ENCODE data around the gene GAK. TPM values are rescaled to one million over a fixed set of nuclear protein-coding genes. Genes with fewer than 3 reads are reported as not detected.

Gene GAK
- total and polyA plus RNA-seq, 2 of the 13 experiments (the other 11 are each of a cell fraction or from before 2014, with no cell fraction given) = 17.5 to 44.3 TPM

GRCh38 chr4:830601-831482, 101.3 kb downstream of the GAK start:
- Histone ChIP-seq H4K20me1 (ENCODE audit: insufficient read depth, low read length) (peaks cover 7% of the 10 kb centered on the region; the same call in 1 of the 2 replicates), H3K36me3 (replicated peaks in 1 of 2; ENCODE audit: control insufficient read depth in 1 of 2, insufficient read depth in 2 of 2, low read length in 2 of 2) (no peaks in the 10 kb centered on the region), H2AFZ (ENCODE audit: low read length) (no peak overlapping the region), H3K27me3 (ENCODE audit: control insufficient read depth in 1 of 2, insufficient read depth in 2 of 2, low read length in 2 of 2) (peaks cover 38 to 88% of the 10 kb centered on the region in 2 experiments), H3K79me2 (ENCODE audit: insufficient read depth, low read length) (no peaks in the 10 kb centered on the region), H3K9ac (ENCODE audit: insufficient read depth, low read depth, low read length) (no peak overlapping the region), H3K4me3 (replicated peaks in 1 of 3; ENCODE audit: insufficient read depth in 1 of 3, low read depth in 2 of 3, low read length in 3 of 3) (no peak overlapping the region), H3K4me1 (ENCODE audit: insufficient read depth, low read length) (peaks cover 19% of the 10 kb centered on the region), H3K9me3 (ENCODE audit: low read length) (no peaks in the 10 kb centered on the region), H3K4me2 (ENCODE audit: low read depth, low read length) (no peak overlapping the region), H3K27ac (ENCODE audit: extremely low read length, insufficient read depth, low read length) (no peak overlapping the region)
- FAIRE-seq = no peak
- ATAC-seq = peak; percentile 9; the same call in 1 of the 3 replicates
- CTCF ChIA-PET (ENCODE audit: low intra/inter-chr PET ratio, low total read pairs) = no interaction called here
- in situ Hi-C loops (cut with HindIII; ENCODE audit: extremely low pct_ligation_motif_present, low pct_unique_long_range_greater_than_20kb) (no loop called here), intact Hi-C loops (cut with micrococcal nuclease; ENCODE audit: unreplicated experiment) (no loop called here)
- WGBS (ENCODE audit: low lambda C conversion rate) = 19% methylated on average over 11 of the region's 23 CpGs
- DNase-seq (ENCODE audit: low spot score) = no peak
- BruUV-seq (replicated peaks) = no TSS peak
- POLR2A ChIA-PET = no interaction called here
- TF ChIP-seq NFKB2 (CRISPR knock-in tag; IDR thresholded peaks at IDR 0.05; ENCODE audit: borderline replicate concordance) = no peak
- no peak for TF ChIP-seq FUBP1 (CRISPR knock-in tag; IDR thresholded peaks at IDR 0.05; ENCODE audit: borderline replicate concordance)
- TF ChIP-seq MIER2 (CRISPR knock-in tag; IDR thresholded peaks at IDR 0.05) = no peak
- TF ChIP-seq ZFP36 (IDR thresholded peaks at IDR 0.05; ENCODE audit: borderline replicate concordance, low read depth, low read length, partially characterized antibody) = no peak
- peak; percentile 37; the same call in 1 of the 2 replicates for TF ChIP-seq RARA (CRISPR knock-in tag; IDR thresholded peaks at IDR 0.05)
- TF ChIP-seq ZNF670 (CRISPR knock-in tag; IDR thresholded peaks at IDR 0.05; ENCODE audit: borderline replicate concordance) = no peak
- TF ChIP-seq, protein P1, sequence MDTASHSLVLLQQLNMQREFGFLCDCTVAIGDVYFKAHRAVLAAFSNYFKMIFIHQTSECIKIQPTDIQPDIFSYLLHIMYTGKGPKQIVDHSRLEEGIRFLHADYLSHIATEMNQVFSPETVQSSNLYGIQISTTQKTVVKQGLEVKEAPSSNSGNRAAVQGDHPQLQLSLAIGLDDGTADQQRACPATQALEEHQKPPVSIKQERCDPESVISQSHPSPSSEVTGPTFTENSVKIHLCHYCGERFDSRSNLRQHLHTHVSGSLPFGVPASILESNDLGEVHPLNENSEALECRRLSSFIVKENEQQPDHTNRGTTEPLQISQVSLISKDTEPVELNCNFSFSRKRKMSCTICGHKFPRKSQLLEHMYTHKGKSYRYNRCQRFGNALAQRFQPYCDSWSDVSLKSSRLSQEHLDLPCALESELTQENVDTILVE (CRISPR knock-in tag; IDR thresholded peaks at IDR 0.05) = no peak
- no peak for TF ChIP-seq TEAD3 (CRISPR knock-in tag; optimal IDR thresholded peaks at IDR 0.05; ENCODE audit: borderline replicate concordance)
- no peak for TF ChIP-seq PITX1 (CRISPR knock-in tag; IDR thresholded peaks at IDR 0.05)
- TF ChIP-seq PATZ1 (CRISPR knock-in tag; IDR thresholded peaks at IDR 0.05) = peak; percentile 51; the same call in 1 of the 2 replicates
- no peak for TF ChIP-seq CREM (IDR thresholded peaks at IDR 0.05)
- no peak for TF ChIP-seq CREM (CRISPR knock-in tag; IDR thresholded peaks at IDR 0.05)
- TF ChIP-seq ZNF34 (CRISPR knock-in tag; IDR thresholded peaks at IDR 0.05; ENCODE audit: borderline replicate concordance) = no peak
- TF ChIP-seq TOE1 (CRISPR knock-in tag; IDR thresholded peaks at IDR 0.05) = no peak
- no peak for TF ChIP-seq NCOA2 (CRISPR knock-in tag; IDR thresholded peaks at IDR 0.05)
- TF ChIP-seq ARID3A (IDR thresholded peaks at IDR 0.05; ENCODE audit: low read depth, low read length) = no peak
- no peak for TF ChIP-seq NR2F6 (IDR thresholded peaks at IDR 0.05)
- TF ChIP-seq NR2F6 (CRISPR knock-in tag; IDR thresholded peaks at IDR 0.05) = peak; percentile 36; the same call in 1 of the 2 replicates
- TF ChIP-seq KDM6A (CRISPR knock-in tag; IDR thresholded peaks at IDR 0.05; ENCODE audit: low read depth) = no peak
